ENCODE data around the gene HNF4A. TPM values are rescaled to one million over a fixed set of nuclear protein-coding genes. Genes with fewer than 3 reads are reported as not detected.

The HNF4A gene
- total RNA-seq, 4 donors from 2014 or later: 173 to 471 (median 252) TPM

- H3K9me3 ChIP-seq: no peaks in the 10 kb centered on the region
- H3K36me3 ChIP-seq: no peaks in the 10 kb centered on the region
- no peak overlapping the region for H3K4me3 ChIP-seq
- H3K27ac ChIP-seq: no peak overlapping the region
- intact Hi-C loops (cut with DNase I; ENCODE audit: low total_unique reads): no loop called here
- no peak for DNase-seq
- 85 to 86% methylated on average over 1 to 4 of the region's 4 CpGs for WGBS, 2 donors (ENCODE audit: low coverage in 1 of 2)
- in situ Hi-C loops (cut with MboI; ENCODE audit: low pct_ligation_motif_present in 1 of 4, low pct_unique_long_range_greater_than_20kb in 1 of 4, low sequenced_read_pairs in 3 of 4): no loop called here
- H3K4me1 ChIP-seq: peaks cover 0 to 23% (median 12%) of the 10 kb centered on the region in 4 donors
- TF ChIP-seq CTCF (IDR thresholded peaks at IDR 0.05) (no peak), POLR2A (IDR thresholded peaks at IDR 0.05) (no peak), POLR2AphosphoS5 (IDR thresholded peaks at IDR 0.05) (no peak), EP300 (IDR thresholded peaks at IDR 0.05; ENCODE audit: low read depth) (no peak)
- no peaks in the 10 kb centered on the region for H3K27me3 ChIP-seq
Measured at GRCh38 chr20:44348168-44348659, 7.3 kb upstream of the HNF4A start.

- in situ Hi-C loops (cut with MboI; ENCODE audit: low pct_ligation_motif_present in 1 of 4, low pct_unique_long_range_greater_than_20kb in 1 of 4, low sequenced_read_pairs in 3 of 4): no loop called here
- 69 to 100% methylated on average over 1 to 3 of the region's 3 CpGs for WGBS, 2 donors (ENCODE audit: low coverage in 1 of 2)
Measured at GRCh38 chr20:44349349-44349748, 6.2 kb upstream of the HNF4A start.

DNA sequence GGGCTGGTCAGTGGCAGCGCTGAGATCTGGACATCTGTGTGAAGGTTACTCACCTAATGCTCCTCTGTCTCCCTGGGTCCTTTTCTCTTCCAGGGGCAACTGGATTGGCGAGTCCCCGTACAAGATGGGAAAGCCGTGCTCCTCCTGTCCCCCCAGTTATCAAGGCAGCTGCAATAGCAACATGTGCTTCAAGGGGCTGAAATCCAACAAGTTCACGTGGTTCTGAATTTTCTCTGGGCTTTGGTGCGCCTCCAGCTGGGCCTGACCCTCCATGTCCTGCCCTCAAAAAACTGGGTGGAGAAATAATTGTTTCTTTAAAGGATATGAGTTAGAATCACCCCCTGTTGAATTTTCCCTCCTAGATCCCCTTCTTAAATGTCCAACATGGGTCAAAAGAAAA, 4.9 kb upstream of the HNF4A start:
- H3K36me3 ChIP-seq: no peaks in the 10 kb centered on the region
- DNase-seq: no peak
- peaks cover 0 to 24% (median 12%) of the 10 kb centered on the region in 4 donors for H3K4me1 ChIP-seq
- no peaks in the 10 kb centered on the region for H3K9me3 ChIP-seq
- 86 to 87% methylated on average over 6 of the region's 6 CpGs for WGBS, 2 donors (ENCODE audit: low coverage in 1 of 2)
- no peaks in the 10 kb centered on the region for H3K27me3 ChIP-seq
- TF ChIP-seq EP300 (IDR thresholded peaks at IDR 0.05; ENCODE audit: low read depth) (no peak), CTCF (IDR thresholded peaks at IDR 0.05) (no peak), POLR2A (IDR thresholded peaks at IDR 0.05) (no peak), POLR2AphosphoS5 (IDR thresholded peaks at IDR 0.05) (no peak)
- in situ Hi-C loops (cut with MboI; ENCODE audit: low pct_ligation_motif_present in 1 of 4, low pct_unique_long_range_greater_than_20kb in 1 of 4, low sequenced_read_pairs in 3 of 4) (no loop called here), intact Hi-C loops (cut with DNase I; ENCODE audit: low total_unique reads) (no loop called here)
- H3K4me3 ChIP-seq: no peak overlapping the region
- peak overlapping the region in 3 of 4 donors; percentile 89 to 95 (median 95) for H3K27ac ChIP-seq

More at GRCh38 chr20:44349349-44349748, 6.2 kb upstream of the HNF4A start:
- no peak for DNase-seq
- intact Hi-C loops (cut with DNase I; ENCODE audit: low total_unique reads): no loop called here
- H3K27me3 ChIP-seq: no peaks in the 10 kb centered on the region
- H3K27ac ChIP-seq: no peak overlapping the region
- H3K36me3 ChIP-seq: no peaks in the 10 kb centered on the region
- H3K4me3 ChIP-seq: no peak overlapping the region
- TF ChIP-seq POLR2A (IDR thresholded peaks at IDR 0.05): no peak
- no peak for TF ChIP-seq EP300 (IDR thresholded peaks at IDR 0.05; ENCODE audit: low read depth)
- TF ChIP-seq POLR2AphosphoS5 (IDR thresholded peaks at IDR 0.05): no peak
- TF ChIP-seq CTCF (IDR thresholded peaks at IDR 0.05): no peak
- H3K9me3 ChIP-seq: no peaks in the 10 kb centered on the region
- H3K4me1 ChIP-seq: peaks cover 0 to 29% (median 12%) of the 10 kb centered on the region in 4 donors

DNA sequence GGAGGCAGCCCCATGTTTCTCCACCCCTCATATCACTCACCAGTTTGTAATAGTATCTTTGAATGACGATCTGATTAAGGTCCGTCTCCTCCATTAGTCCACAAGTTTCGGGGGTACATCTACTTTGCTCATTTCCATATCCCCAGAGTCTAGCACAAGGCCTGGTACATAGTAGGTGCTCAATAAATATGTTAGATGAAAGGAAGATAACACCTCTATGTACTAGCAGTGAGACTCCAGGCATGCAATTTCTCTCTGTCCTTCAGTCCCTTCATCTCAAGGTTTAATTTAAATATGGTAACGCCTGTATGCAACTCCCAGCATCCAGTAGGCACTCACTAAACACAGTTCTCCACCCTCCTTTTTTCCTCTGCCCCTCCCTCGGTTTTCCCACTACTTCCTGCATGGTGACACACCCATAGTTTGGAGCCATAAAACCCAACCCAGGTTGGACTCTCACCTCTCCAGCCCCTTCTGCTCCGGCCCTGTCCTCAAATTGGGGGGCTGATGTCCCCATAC, 461 bp upstream of the HNF4A start:
- no peaks in the 10 kb centered on the region for H3K9me3 ChIP-seq
- in situ Hi-C loops (cut with MboI; ENCODE audit: low pct_ligation_motif_present in 1 of 4, low pct_unique_long_range_greater_than_20kb in 1 of 4, low sequenced_read_pairs in 3 of 4) (no loop called here), intact Hi-C loops (cut with DNase I; ENCODE audit: low total_unique reads) (no loop called here)
- DNase-seq: peak; percentile 81
- peak overlapping the region in 3 of 4 donors; percentile 50 to 66 (median 57) for H3K4me3 ChIP-seq
- H3K4me1 ChIP-seq: peaks cover 4 to 49% (median 20%) of the 10 kb centered on the region in 4 donors
- H3K27ac ChIP-seq: peak overlapping the region; percentile 88 to 95 (median 92)
- TF ChIP-seq EP300 (IDR thresholded peaks at IDR 0.05; ENCODE audit: low read depth): no peak
- TF ChIP-seq POLR2A (IDR thresholded peaks at IDR 0.05): no peak
- TF ChIP-seq CTCF (IDR thresholded peaks at IDR 0.05): no peak
- TF ChIP-seq POLR2AphosphoS5 (IDR thresholded peaks at IDR 0.05): peak; percentile 58 to 59 (median 59)
- 45 to 55% methylated on average over 6 of the region's 6 CpGs for WGBS, 2 donors (ENCODE audit: low coverage in 1 of 2)
- no peaks in the 10 kb centered on the region for H3K36me3 ChIP-seq
- H3K27me3 ChIP-seq: no peaks in the 10 kb centered on the region
